Left lobe of liver (tissue), 2 donors: ENCODE results near the gene MAP3K19. TPM values are rescaled to one million over a fixed set of nuclear protein-coding genes. Genes with fewer than 3 reads are reported as not detected.
"Not testable (repeated sequence)": the region's sequence is repeated elsewhere in the genome, so short reads cannot be mapped to it uniquely, and the experiment has no call there.

ENCODE experiments used
- ATAC-seq: fragments of 200-7000 bp; cut with Tn5 transposase; one replicate; pipeline ENCODE4 v1.9.1; 2020; ENCODE audit warnings: mild to moderate bottlenecking, moderate library complexity
- DNase-seq: peaks from one replicate; pipeline ENCODE4 v3.0.0-alpha.2; 2020; ENCODE audit warnings: low spot score
- total RNA-seq: library from RNA; stranded (reverse); gene quantifications from one replicate; pipeline ENCODE4 v1.2.1, GENCODE V29; 2021
- donor health status: DM: no; HTN: no; CAD: no; lungs with moderate emphysema.
- donor health status: DM: no; HTN: yes; CAD: no.

The MAP3K19 gene
- total RNA-seq, 1 donor from 2014 or later = not detected

- DNase-seq (no peak), ATAC-seq (peak; percentile 17)
Measured at GRCh38 chr2:135052997-135053474, 5.8 kb upstream of the MAP3K19 start.

GRCh38 chr2:135052042-135052876 is 5.0 kb upstream of the MAP3K19 start, which contains the start of gene RAB3GAP1:
Gene RAB3GAP1 (plus strand): TSS chr2:135052292. CDS start chr2:135052308, 16 bp downstream.
- ATAC-seq (peak; percentile 94), DNase-seq (peak; percentile 78)

GRCh38 chr2:135050684-135051083 is 3.4 kb upstream of the MAP3K19 start:
- ATAC-seq (no peak), DNase-seq (no peak)

- ATAC-seq (no peak), DNase-seq (no peak)
Measured at GRCh38 chr2:135050132-135050531, 2.9 kb upstream of the MAP3K19 start.

GRCh38 chr2:135048122-135048521 is 875 bp upstream of the MAP3K19 start:
- ATAC-seq = no peak
- no peak for DNase-seq

GRCh38 chr2:135043345-135043744 is 3.9 kb downstream of the MAP3K19 start:
- no peak for DNase-seq

GRCh38 chr2:135037831-135038230 is 9.4 kb downstream of the MAP3K19 start:
- no peak for ATAC-seq
- no peak for DNase-seq

More at GRCh38 chr2:135043345-135043744, 3.9 kb downstream of the MAP3K19 start:
- no peak for ATAC-seq

- not testable (repeated sequence) for DNase-seq, ATAC-seq
Measured at GRCh38 chr2:135033216-135033615, 14.0 kb downstream of the MAP3K19 start.

- DNase-seq = no peak
- peak; percentile 38 for ATAC-seq
Measured at GRCh38 chr2:135030826-135031225, 16.4 kb downstream of the MAP3K19 start.

GRCh38 chr2:135029481-135030134 is 17.6 kb downstream of the MAP3K19 start:
- DNase-seq (no peak), ATAC-seq (no peak)

- ATAC-seq (no peak), DNase-seq (no peak)
Measured at GRCh38 chr2:135023886-135024485, 23.3 kb downstream of the MAP3K19 start.

GRCh38 chr2:135022952-135023880 is 24.0 kb downstream of the MAP3K19 start:
- DNase-seq (no peak), ATAC-seq (no peak)

- DNase-seq (no peak), ATAC-seq (no peak)
Measured at GRCh38 chr2:135021618-135022017, 25.6 kb downstream of the MAP3K19 start.

GRCh38 chr2:135011633-135012032 is 35.6 kb downstream of the MAP3K19 start:
- ATAC-seq = no peak
- DNase-seq = no peak

GRCh38 chr2:135010200-135010942 is 36.9 kb downstream of the MAP3K19 start:
- ATAC-seq (no peak), DNase-seq (no peak)

- DNase-seq = no peak
- no peak for ATAC-seq
Measured at GRCh38 chr2:135009339-135009738, 37.9 kb downstream of the MAP3K19 start.

GRCh38 chr2:135005753-135006152 is 41.5 kb downstream of the MAP3K19 start:
- ATAC-seq (no peak), DNase-seq (no peak)

- peak; percentile 100 for ATAC-seq
- peak; percentile 72 for DNase-seq
Measured at GRCh38 chr2:135004005-135004746, 43.1 kb downstream of the MAP3K19 start.

- DNase-seq = no peak
- ATAC-seq = no peak
Measured at GRCh38 chr2:135002836-135003235, 44.4 kb downstream of the MAP3K19 start.
